ENCODE data around the gene RHOB. TPM values are rescaled to one million over a fixed set of nuclear protein-coding genes. Genes with fewer than 3 reads are reported as not detected.

Gene RHOB
- total RNA-seq, 2 donors from 2014 or later: 6.8 to 25.8 TPM

- peaks cover 7% of the 10 kb centered on the region for H3K27me3 Mint-ChIP-seq
- H3K4me1 Mint-ChIP-seq: no peaks in the 10 kb centered on the region
- H3K9me3 Mint-ChIP-seq: no peaks in the 10 kb centered on the region
- H3K27ac Mint-ChIP-seq: no peak overlapping the region
- no peak overlapping the region for H3K4me3 Mint-ChIP-seq
- H3K36me3 Mint-ChIP-seq (ENCODE audit: low read depth): no peaks in the 10 kb centered on the region
- no peak for ATAC-seq (replicated peaks)
Measured at GRCh38 chr2:20480913-20481312, 34.0 kb downstream of the RHOB start.

DNA sequence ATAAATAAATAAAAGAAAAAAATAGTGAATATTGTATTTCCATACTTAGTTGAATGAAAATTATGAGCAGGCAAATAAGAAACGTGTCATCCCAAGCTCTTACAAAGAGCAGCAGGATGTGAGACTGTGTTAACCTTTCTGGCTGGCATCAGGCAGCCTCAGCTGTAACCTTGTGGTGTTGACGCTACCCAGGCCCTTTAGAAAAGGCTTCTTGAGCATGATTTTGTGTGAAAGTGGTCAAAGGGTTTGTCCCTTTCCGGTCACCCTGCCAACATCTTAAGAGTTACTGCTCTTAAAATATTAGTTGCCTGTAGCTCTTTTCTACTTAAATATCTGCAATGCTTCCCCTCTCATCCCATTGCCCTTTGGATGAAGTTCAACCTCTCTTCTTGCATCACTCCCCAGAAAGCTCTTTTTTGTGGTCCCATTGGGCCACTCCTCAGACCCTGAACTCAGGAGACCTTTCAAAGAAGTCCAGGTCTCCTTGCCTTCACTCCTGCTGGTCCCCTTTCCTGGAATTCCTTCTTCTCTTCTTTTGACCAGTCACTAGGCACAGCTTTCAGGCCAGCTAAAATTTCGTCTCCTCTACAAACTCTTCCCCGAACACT lies 35.0 kb downstream of the RHOB start:
- no peak overlapping the region for H3K4me3 Mint-ChIP-seq
- ATAC-seq (replicated peaks): no peak
- H3K27me3 Mint-ChIP-seq: peaks cover 7% of the 10 kb centered on the region
- no peaks in the 10 kb centered on the region for H3K4me1 Mint-ChIP-seq
- no peaks in the 10 kb centered on the region for H3K9me3 Mint-ChIP-seq
- no peak overlapping the region for H3K27ac Mint-ChIP-seq
- H3K36me3 Mint-ChIP-seq (ENCODE audit: low read depth): no peaks in the 10 kb centered on the region

DNA sequence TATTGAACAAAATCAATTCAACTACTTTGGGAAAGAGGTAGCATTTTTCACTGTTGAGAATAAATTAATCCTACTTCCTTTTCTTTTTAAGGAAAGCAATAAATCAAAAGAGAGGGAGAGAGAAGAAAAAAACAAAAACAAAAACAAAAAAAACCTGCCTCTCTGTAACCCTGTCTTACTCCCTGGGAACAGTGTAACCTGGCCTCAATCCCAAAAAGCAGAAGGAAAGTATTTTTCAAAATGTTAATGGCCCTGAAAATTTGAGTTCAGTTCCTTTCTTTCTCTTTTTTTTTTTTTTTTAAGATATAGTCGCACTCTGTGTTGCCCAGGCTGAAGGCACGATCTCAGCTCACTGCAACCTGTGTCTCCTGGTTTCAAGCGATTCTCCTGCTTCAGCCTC lies 35.9 kb downstream of the RHOB start:
- Mint-ChIP-seq H3K9me3 (no peaks in the 10 kb centered on the region), H3K36me3 (ENCODE audit: low read depth) (no peaks in the 10 kb centered on the region), H3K4me3 (no peak overlapping the region), H3K4me1 (no peaks in the 10 kb centered on the region), H3K27me3 (peaks cover 7% of the 10 kb centered on the region), H3K27ac (no peak overlapping the region)
- no peak for ATAC-seq (replicated peaks)

DNA sequence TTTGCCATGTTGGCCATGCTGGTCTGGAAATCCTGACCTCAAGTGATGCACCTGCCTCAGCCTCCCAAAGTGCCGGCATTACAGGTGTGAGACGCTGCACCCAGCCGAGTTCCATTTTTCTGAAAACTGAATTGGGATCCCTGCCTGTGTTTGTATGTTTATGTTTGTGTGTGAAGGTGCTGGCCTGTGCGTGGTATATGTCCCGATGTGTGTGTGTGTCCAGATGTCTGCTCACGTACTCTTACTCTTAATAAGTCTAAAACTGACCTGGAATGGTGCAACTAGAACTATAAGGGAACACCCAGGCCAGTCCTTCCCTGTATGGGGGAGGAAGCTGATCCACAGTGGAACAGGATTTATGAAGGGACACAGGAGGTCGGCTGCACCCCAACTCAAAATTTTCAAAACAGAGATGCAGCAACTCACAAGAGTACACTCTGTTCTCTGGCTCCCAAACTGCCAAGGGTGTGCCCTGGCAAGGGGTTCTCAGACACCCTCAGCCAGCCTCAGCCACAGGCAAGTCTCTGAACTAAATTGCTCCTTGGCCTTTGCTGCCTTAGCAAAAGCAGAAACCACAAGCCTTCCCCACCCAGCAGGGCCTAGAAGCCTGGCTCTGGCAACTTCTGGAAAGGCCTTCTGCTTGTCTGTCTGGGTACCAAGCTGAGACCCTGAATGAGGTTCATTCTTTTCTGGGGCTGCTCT lies 36.5 kb downstream of the RHOB start:
- peaks cover 3% of the 10 kb centered on the region for H3K27me3 Mint-ChIP-seq
- H3K4me3 Mint-ChIP-seq: no peak overlapping the region
- no peak for ATAC-seq (replicated peaks)
- H3K27ac Mint-ChIP-seq: peak overlapping the region; percentile 61
- H3K36me3 Mint-ChIP-seq (ENCODE audit: low read depth): no peaks in the 10 kb centered on the region
- no peaks in the 10 kb centered on the region for H3K4me1 Mint-ChIP-seq
- no peaks in the 10 kb centered on the region for H3K9me3 Mint-ChIP-seq

DNA sequence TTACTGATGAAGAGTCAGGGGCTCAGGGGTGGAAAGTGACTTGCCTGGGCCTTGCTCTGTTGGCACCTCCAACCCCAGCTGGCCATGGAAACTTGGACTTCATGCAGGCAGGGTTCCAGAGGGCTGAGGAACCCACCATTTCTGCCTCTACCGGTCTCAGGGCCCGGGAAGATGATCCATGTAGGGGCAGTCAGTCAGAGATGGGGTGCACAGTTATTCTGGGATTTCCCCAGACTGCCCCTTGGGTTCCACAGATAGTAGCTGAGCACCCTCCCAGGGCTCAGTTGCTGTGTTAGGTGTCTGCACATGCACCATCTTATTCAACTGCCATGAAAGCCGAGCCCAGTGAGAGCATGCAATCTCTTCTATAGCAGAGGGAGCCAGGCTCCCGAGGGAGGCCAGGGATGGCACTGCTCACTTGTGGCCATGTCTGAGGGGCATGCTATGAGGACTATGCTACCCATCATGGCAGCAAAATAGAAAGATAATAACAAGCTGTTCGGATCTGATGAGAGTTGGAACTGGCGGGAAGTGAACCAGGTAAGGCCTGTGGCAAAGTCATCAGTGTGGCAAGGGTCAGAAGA lies 37.3 kb downstream of the RHOB start:
- Mint-ChIP-seq H3K9me3 (no peaks in the 10 kb centered on the region), H3K4me3 (no peak overlapping the region), H3K4me1 (no peaks in the 10 kb centered on the region), H3K36me3 (ENCODE audit: low read depth) (no peaks in the 10 kb centered on the region), H3K27ac (peak overlapping the region; percentile 61), H3K27me3 (no peaks in the 10 kb centered on the region)
- ATAC-seq (replicated peaks): no peak

- H3K4me1 Mint-ChIP-seq: no peaks in the 10 kb centered on the region
- H3K9me3 Mint-ChIP-seq: no peaks in the 10 kb centered on the region
- no peak overlapping the region for H3K4me3 Mint-ChIP-seq
- no peak for ATAC-seq (replicated peaks)
- no peak overlapping the region for H3K27ac Mint-ChIP-seq
- no peaks in the 10 kb centered on the region for H3K36me3 Mint-ChIP-seq (ENCODE audit: low read depth)
- H3K27me3 Mint-ChIP-seq: no peaks in the 10 kb centered on the region
Measured at GRCh38 chr2:20484810-20485611, 38.1 kb downstream of the RHOB start.

DNA sequence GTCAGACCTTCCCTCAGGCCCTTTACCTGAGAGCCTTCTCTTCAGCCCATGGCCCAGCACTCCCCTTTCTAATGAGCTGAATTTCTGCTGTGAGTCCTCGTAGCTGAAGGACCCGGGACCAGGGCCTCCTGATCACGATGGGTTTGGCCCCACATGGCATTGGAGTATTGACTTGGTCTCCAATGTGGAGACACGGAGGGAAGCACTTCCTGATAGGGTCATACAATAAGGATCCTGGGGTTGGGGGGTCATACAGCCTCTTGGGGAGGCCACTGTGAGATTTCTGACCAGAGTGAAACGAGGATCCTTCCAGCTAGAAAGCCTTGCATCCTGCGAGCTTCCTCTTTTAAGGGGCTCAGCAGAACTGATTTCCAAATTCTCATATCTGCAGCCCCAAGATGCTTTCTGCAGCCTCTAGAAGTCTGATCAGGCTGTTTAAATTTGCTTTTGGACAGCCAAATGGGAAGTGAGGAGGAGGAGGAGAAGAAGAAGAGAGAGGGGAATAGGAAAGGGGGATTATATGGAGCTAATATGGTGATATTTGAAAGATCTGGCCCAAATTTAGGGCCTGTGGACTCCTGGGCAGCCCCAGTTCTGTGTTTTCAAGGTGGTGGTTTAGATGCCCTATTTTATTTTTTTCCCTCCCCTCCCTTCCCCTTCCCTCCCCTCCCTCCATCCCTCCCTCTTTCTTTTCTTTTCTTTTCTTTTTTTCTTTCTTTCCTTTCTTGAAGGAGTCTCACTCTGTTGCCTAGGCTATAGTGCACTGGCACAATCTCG lies 38.9 kb downstream of the RHOB start:
- ATAC-seq (replicated peaks): no peak
- H3K27me3 Mint-ChIP-seq: no peaks in the 10 kb centered on the region
- no peaks in the 10 kb centered on the region for H3K9me3 Mint-ChIP-seq
- no peak overlapping the region for H3K4me3 Mint-ChIP-seq
- H3K36me3 Mint-ChIP-seq (ENCODE audit: low read depth): no peaks in the 10 kb centered on the region
- no peak overlapping the region for H3K27ac Mint-ChIP-seq
- H3K4me1 Mint-ChIP-seq: no peaks in the 10 kb centered on the region

DNA sequence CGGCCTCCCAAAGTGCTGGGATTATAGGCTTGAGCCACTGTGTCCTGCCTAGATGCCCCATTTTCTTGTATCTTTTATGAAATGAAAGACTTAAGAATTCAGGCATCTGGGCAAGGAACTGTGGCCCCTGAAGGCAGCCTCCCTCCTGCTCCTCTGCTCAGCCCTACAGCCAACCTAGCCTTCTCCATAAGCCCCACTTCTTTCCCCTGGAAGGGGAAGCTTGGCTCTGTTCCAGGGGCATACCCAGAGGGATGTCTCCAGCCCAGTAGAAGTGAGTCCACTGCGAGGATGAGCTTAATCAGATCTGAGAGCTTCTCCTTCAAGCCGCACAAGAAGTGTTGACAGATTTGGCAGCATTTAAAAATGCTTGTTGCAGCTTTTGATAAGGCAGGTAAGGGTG lies 39.7 kb downstream of the RHOB start:
- Mint-ChIP-seq H3K4me1 (no peaks in the 10 kb centered on the region), H3K27me3 (no peaks in the 10 kb centered on the region), H3K4me3 (no peak overlapping the region), H3K36me3 (ENCODE audit: low read depth) (no peaks in the 10 kb centered on the region), H3K9me3 (no peaks in the 10 kb centered on the region), H3K27ac (no peak overlapping the region)
- ATAC-seq (replicated peaks): no peak

- Mint-ChIP-seq H3K36me3 (ENCODE audit: low read depth) (no peaks in the 10 kb centered on the region), H3K9me3 (no peaks in the 10 kb centered on the region), H3K4me3 (no peak overlapping the region), H3K4me1 (no peaks in the 10 kb centered on the region), H3K27me3 (no peaks in the 10 kb centered on the region), H3K27ac (no peak overlapping the region)
- no peak for ATAC-seq (replicated peaks)
Measured at GRCh38 chr2:20487030-20487391, 40.1 kb downstream of the RHOB start.

- Mint-ChIP-seq H3K36me3 (ENCODE audit: low read depth) (no peaks in the 10 kb centered on the region), H3K27me3 (no peaks in the 10 kb centered on the region), H3K4me3 (no peak overlapping the region), H3K9me3 (no peaks in the 10 kb centered on the region), H3K4me1 (no peaks in the 10 kb centered on the region), H3K27ac (no peak overlapping the region)
- no peak for ATAC-seq (replicated peaks)
Measured at GRCh38 chr2:20487392-20488174, 40.7 kb downstream of the RHOB start.

- Mint-ChIP-seq H3K9me3 (no peaks in the 10 kb centered on the region), H3K27ac (no peak overlapping the region), H3K36me3 (ENCODE audit: low read depth) (no peaks in the 10 kb centered on the region), H3K27me3 (no peaks in the 10 kb centered on the region), H3K4me3 (no peak overlapping the region), H3K4me1 (no peaks in the 10 kb centered on the region)
- ATAC-seq (replicated peaks): no peak
Measured at GRCh38 chr2:20488201-20488641, 41.3 kb downstream of the RHOB start.

- no peaks in the 10 kb centered on the region for H3K36me3 Mint-ChIP-seq (ENCODE audit: low read depth)
- H3K27me3 Mint-ChIP-seq: no peaks in the 10 kb centered on the region
- no peaks in the 10 kb centered on the region for H3K4me1 Mint-ChIP-seq
- no peaks in the 10 kb centered on the region for H3K9me3 Mint-ChIP-seq
- ATAC-seq (replicated peaks): no peak
- H3K27ac Mint-ChIP-seq: no peak overlapping the region
- no peak overlapping the region for H3K4me3 Mint-ChIP-seq
Measured at GRCh38 chr2:20488782-20489181, 41.9 kb downstream of the RHOB start.

- Mint-ChIP-seq H3K27me3 (no peaks in the 10 kb centered on the region), H3K4me1 (no peaks in the 10 kb centered on the region), H3K4me3 (no peak overlapping the region), H3K9me3 (no peaks in the 10 kb centered on the region), H3K27ac (no peak overlapping the region), H3K36me3 (ENCODE audit: low read depth) (no peaks in the 10 kb centered on the region)
- ATAC-seq (replicated peaks): no peak
Measured at GRCh38 chr2:20490300-20491181, 43.7 kb downstream of the RHOB start.
